Nasal cavity respiratory epithelium epithelial cell of viscerocranial mucosa (primary cell): ENCODE data around the gene OCRL. TPM values are rescaled to one million over a fixed set of nuclear protein-coding genes. Genes with fewer than 3 reads are reported as not detected.

ENCODE experiments used
- total RNA-seq: library from RNA; depleted of rRNA; stranded (reverse); fragments of >200 nt; gene quantifications from 2 replicates; pipeline ENCODE4 v1.2.3, GENCODE V29; 2014

OCRL gene
- 27.0 and 38.2 TPM in 2 replicates for total RNA-seq

GRCh38 chrX:129540068-129540653 is at the start of gene OCRL:
Gene OCRL (plus strand): TSS chrX:129540259. CDS start chrX:129540440, 181 bp downstream.

GRCh38 chrX:129523079-129523911 is 16.8 kb upstream of the OCRL start, which contains the start of gene SMARCA1:
Gene SMARCA1 (minus strand): TSS chrX:129523490. CDS start chrX:129523370, 120 bp downstream.

Other genes with a start within 250 kb of the OCRL start
- gene SMARCA1, start 16.8 kb upstream of the OCRL start, total RNA-seq: 5.5 and 27.0 TPM in 2 replicates
- gene APLN, start 114.7 kb downstream of the OCRL start, total RNA-seq: under 0.01 and 0.07 TPM in 2 replicates
- not detected in 2 replicates for gene XPNPEP2, start 198.7 kb downstream of the OCRL start, total RNA-seq
- gene SASH3, start 239.7 kb downstream of the OCRL start, total RNA-seq: not detected in 2 replicates